HEK293 (cell line): ENCODE measurements around the gene DPP6.
"Not testable (repeated sequence)": the region's sequence is repeated elsewhere in the genome, so short reads cannot be mapped to it uniquely, and the experiment has no call there.

Experiments used
- CTCF ChIA-PET: fragments of 350-600 bp; formaldehyde crosslinking; extraction: SDS; loops from one replicate; lab custom pipeline; 2021; ENCODE audit warnings: antibody characterized with exemption; lab: Yijun Ruan, JAX
- POLR2A ChIA-PET: fragments of 300-600 bp; formaldehyde crosslinking; extraction: SDS; loops from one replicate; lab custom pipeline; 2020; ENCODE audit warnings: antibody characterized with exemption, inconsistent platforms; lab: Yijun Ruan, JAX
- H3K27ac ChIP-seq: fragments of 200-500 bp; sonication (Bioruptor generic); 2 replicates; pipeline ENCODE4 v1.5.1; 2014; ENCODE audit warnings: low read depth, low read length, control low read depth, inconsistent platforms; ENCODE audit errors: extremely low read depth
- H3K36me3 ChIP-seq, 2 experiments: fragments of 200-500 bp in 1 of 2; sonication (Bioruptor generic) in 1 of 2; 1 replicate in 1 of 2; 2 replicates in 1 of 2; pipeline ENCODE4 v1.5.1; 2014 to 2017; ENCODE audit warnings: inconsistent platforms in 2 of 2, low read length in 2 of 2; ENCODE audit not compliant: control insufficient read depth in 2 of 2, insufficient read depth in 1 of 2
- H3K4me1 ChIP-seq: fragments of 200-500 bp; sonication (Bioruptor generic); 2 replicates; pipeline ENCODE4 v1.5.1; 2014; ENCODE audit warnings: mild to moderate bottlenecking, low read length, inconsistent platforms; ENCODE audit not compliant: control insufficient read depth, insufficient read depth
- H3K4me3 ChIP-seq: 2 replicates; pipeline ENCODE4 v1.5.1; 2011; ENCODE audit warnings: low read depth, mild to moderate bottlenecking, control low read depth, low read length, moderate library complexity
- H3K9me3 ChIP-seq: fragments of 200-500 bp; sonication (Bioruptor generic); 2 replicates; pipeline ENCODE4 v1.5.1; 2014; ENCODE audit warnings: low read depth, low read length, inconsistent platforms; ENCODE audit not compliant: control insufficient read depth, insufficient read depth
- KLF16 ChIP-seq: fragments of 450-650 bp; formaldehyde crosslinking; IDR thresholded peaks from 2 replicates; pipeline ENCODE4 v1.5.1; 2017; ENCODE audit warnings: missing biosample characterization, missing genetic modification characterization
- SCRT1 ChIP-seq: fragments of 450-650 bp; formaldehyde crosslinking; IDR thresholded peaks from 2 replicates; pipeline ENCODE4 v1.5.1; 2016; ENCODE audit warnings: missing biosample characterization, missing genetic modification characterization, borderline replicate concordance
- SP3 ChIP-seq: fragments of 450-650 bp; formaldehyde crosslinking; IDR thresholded peaks from 2 replicates; pipeline ENCODE4 v1.5.1; 2016; ENCODE audit warnings: missing biosample characterization, missing genetic modification characterization
- ZBTB10 ChIP-seq: fragments of 450-650 bp; formaldehyde crosslinking; IDR thresholded peaks from 2 replicates; pipeline ENCODE4 v1.5.1; 2016; ENCODE audit warnings: missing biosample characterization, missing genetic modification characterization
- ZBTB17 ChIP-seq: fragments of 450-650 bp; formaldehyde crosslinking; IDR thresholded peaks from 2 replicates; pipeline ENCODE4 v1.5.1; 2016; ENCODE audit warnings: missing biosample characterization, missing genetic modification characterization
- ZNF146 ChIP-seq: fragments of 450-650 bp; formaldehyde crosslinking; IDR thresholded peaks from 2 replicates; pipeline ENCODE4 v1.5.1; 2016; ENCODE audit warnings: missing biosample characterization, missing genetic modification characterization
- ZNF585B ChIP-seq: fragments of 450-650 bp; formaldehyde crosslinking; IDR thresholded peaks from 2 replicates; pipeline ENCODE4 v1.5.1; 2016; ENCODE audit warnings: missing biosample characterization, missing genetic modification characterization
- ZNF791 ChIP-seq: fragments of 450-650 bp; formaldehyde crosslinking; IDR thresholded peaks from 2 replicates; pipeline ENCODE4 v1.5.1; 2016; ENCODE audit warnings: missing biosample characterization, missing genetic modification characterization
- ZNF792 ChIP-seq: fragments of 450-650 bp; formaldehyde crosslinking; IDR thresholded peaks from 2 replicates; pipeline ENCODE4 v1.5.1; 2016; ENCODE audit warnings: missing biosample characterization, missing genetic modification characterization
- ZNF837 ChIP-seq: fragments of 450-650 bp; formaldehyde crosslinking; IDR thresholded peaks from 2 replicates; pipeline ENCODE4 v1.5.1; 2016; ENCODE audit warnings: missing biosample characterization, missing genetic modification characterization
- TF ChIP-seq, protein P1 (sequence below): fragments of 450-650 bp; formaldehyde crosslinking; IDR thresholded peaks from 2 replicates; pipeline ENCODE4 v1.5.1; 2017; ENCODE audit warnings: missing biosample characterization, missing genetic modification characterization

DPP6 gene

GRCh38 chr7:154148791-154149516 lies 96.8 kb downstream of the DPP6 start:
- H3K36me3 ChIP-seq = not testable (repeated sequence)

GRCh38 chr7:154150656-154151055 lies 98.5 kb downstream of the DPP6 start:
- H3K27ac ChIP-seq, H3K4me1 ChIP-seq, H3K4me3 ChIP-seq, POLR2A ChIA-PET, CTCF ChIA-PET, H3K36me3 ChIP-seq, H3K9me3 ChIP-seq: not testable (repeated sequence)

More at GRCh38 chr7:154148791-154149516, 96.8 kb downstream of the DPP6 start:
- CTCF ChIA-PET = interaction anchor here (0.6 kb wide), 1 partner anchor 356 kb away, joined by 3 read pairs; no protein-coding TSS in a partner anchor
- H3K4me3 ChIP-seq, H3K27ac ChIP-seq, H3K4me1 ChIP-seq, H3K9me3 ChIP-seq, POLR2A ChIA-PET: not testable (repeated sequence)

GRCh38 chr7:154151306-154151705 lies 99.1 kb downstream of the DPP6 start:
- H3K27ac ChIP-seq, CTCF ChIA-PET, POLR2A ChIA-PET, H3K4me3 ChIP-seq, H3K9me3 ChIP-seq, H3K36me3 ChIP-seq, H3K4me1 ChIP-seq: not testable (repeated sequence)

DNA sequence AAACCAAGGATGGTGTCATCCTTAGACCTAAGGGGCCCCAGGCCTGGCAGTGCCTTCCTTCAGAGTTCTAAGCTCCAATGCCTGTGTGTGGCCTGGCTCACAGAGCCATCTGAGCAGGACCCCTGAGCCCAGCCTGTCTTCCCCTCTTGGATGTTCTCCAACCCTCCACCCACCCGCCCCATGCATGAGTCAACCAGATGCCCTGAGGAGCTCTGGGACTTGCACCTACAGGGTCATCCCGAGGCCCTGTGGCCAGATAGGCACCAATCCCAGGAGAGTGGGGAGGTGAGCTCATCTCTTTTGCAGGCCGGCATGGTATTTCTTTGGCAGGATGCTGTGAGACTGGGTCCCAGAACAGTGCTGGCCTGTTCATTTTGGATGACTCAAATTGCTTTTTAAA lies 103.7 kb downstream of the DPP6 start:
- H3K36me3 ChIP-seq, H3K9me3 ChIP-seq, CTCF ChIA-PET, H3K4me3 ChIP-seq, H3K4me1 ChIP-seq, H3K27ac ChIP-seq, POLR2A ChIA-PET: not testable (repeated sequence)

DNA sequence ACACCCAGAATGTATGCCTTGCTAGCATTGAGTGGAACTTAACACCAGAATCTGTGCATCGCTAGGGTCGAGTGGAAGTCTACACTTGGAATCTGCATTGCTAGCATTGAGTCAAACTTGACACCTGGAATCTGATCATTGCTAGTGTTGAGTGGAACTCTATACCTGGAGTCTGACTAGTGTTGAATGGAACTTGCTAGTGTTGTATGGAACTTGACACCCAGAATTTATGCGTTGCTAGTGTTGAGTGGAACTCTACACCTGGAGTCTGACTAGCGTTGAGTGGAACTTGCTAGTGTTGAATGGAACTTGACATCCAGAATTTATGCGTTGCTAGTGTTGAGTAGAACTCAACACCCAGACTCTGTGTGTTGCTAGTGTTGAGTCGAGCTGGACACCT lies 110.7 kb downstream of the DPP6 start:
- CTCF ChIA-PET, H3K9me3 ChIP-seq, H3K27ac ChIP-seq, POLR2A ChIA-PET, H3K4me1 ChIP-seq, H3K4me3 ChIP-seq, H3K36me3 ChIP-seq: not testable (repeated sequence)

GRCh38 chr7:154163642-154164041 lies 111.4 kb downstream of the DPP6 start:
- H3K36me3 ChIP-seq, H3K4me1 ChIP-seq, POLR2A ChIA-PET, H3K9me3 ChIP-seq, H3K4me3 ChIP-seq, H3K27ac ChIP-seq, CTCF ChIA-PET: not testable (repeated sequence)

DNA sequence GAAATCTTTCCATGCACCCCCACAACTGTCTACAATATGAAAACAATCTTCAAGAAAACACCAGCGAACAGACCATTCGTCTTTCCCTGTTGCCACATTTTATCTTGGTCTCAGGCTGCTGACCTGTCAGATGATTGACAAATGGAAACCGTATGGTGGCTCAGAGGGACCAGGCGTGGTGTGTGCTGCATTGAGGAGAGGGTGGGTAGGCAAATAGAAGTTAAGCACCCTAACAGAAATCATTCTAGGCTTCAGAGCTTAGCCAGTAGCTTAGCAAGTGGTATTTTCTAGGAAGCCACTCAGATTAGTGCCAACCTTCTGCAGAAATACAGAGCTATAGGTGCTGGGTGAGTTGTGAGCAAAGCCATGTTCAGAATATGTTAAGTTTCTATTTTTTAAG lies 114.9 kb downstream of the DPP6 start:
- TF ChIP-seq SCRT1 (no peak), KLF16 (tag by site-specific recombination) (no peak), ZNF585B (tag by site-specific recombination) (no peak), ZBTB10 (no peak), SP3 (tag by site-specific recombination) (no peak), ZNF792 (tag by site-specific recombination) (no peak), ZBTB17 (no peak), ZNF837 (no peak), ZNF146 (no peak), ZNF791 (tag by site-specific recombination) (no peak)
- TF ChIP-seq, protein P1, sequence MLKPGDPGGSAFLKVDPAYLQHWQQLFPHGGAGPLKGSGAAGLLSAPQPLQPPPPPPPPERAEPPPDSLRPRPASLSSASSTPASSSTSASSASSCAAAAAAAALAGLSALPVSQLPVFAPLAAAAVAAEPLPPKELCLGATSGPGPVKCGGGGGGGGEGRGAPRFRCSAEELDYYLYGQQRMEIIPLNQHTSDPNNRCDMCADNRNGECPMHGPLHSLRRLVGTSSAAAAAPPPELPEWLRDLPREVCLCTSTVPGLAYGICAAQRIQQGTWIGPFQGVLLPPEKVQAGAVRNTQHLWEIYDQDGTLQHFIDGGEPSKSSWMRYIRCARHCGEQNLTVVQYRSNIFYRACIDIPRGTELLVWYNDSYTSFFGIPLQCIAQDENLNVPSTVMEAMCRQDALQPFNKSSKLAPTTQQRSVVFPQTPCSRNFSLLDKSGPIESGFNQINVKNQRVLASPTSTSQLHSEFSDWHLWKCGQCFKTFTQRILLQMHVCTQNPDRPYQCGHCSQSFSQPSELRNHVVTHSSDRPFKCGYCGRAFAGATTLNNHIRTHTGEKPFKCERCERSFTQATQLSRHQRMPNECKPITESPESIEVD (tag by site-specific recombination) = no peak

More for the DNA sequence above, 114.9 kb downstream of the DPP6 start:
- Histone ChIP-seq H3K4me1 (no peaks in the 10 kb centered on the region), H3K4me3 (no peak overlapping the region), H3K9me3 (no peaks in the 10 kb centered on the region), H3K36me3 (no peaks in the 10 kb centered on the region), H3K27ac (no peak overlapping the region)
- CTCF ChIA-PET = no interaction called here
- POLR2A ChIA-PET = no interaction called here
